ENCODE results near the gene COLGALT1. TPM values are rescaled to one million over a fixed set of nuclear protein-coding genes. Genes with fewer than 3 reads are reported as not detected.
"Not testable (repeated sequence)": the region's sequence is repeated elsewhere in the genome, so short reads cannot be mapped to it uniquely, and the experiment has no call there.

COLGALT1 gene
- total RNA-seq, 1 experiment from 2014 or later: 173 TPM

GRCh38 chr19:17532557-17532956, 22.9 kb upstream of the COLGALT1 start:
- DNase-seq (ENCODE audit: low spot score): no peak

GRCh38 chr19:17534767-17535166, 20.7 kb upstream of the COLGALT1 start:
- DNase-seq (ENCODE audit: low spot score): no peak

GRCh38 chr19:17536955-17537354, 18.5 kb upstream of the COLGALT1 start:
- no peak for DNase-seq (ENCODE audit: low spot score)

DNA sequence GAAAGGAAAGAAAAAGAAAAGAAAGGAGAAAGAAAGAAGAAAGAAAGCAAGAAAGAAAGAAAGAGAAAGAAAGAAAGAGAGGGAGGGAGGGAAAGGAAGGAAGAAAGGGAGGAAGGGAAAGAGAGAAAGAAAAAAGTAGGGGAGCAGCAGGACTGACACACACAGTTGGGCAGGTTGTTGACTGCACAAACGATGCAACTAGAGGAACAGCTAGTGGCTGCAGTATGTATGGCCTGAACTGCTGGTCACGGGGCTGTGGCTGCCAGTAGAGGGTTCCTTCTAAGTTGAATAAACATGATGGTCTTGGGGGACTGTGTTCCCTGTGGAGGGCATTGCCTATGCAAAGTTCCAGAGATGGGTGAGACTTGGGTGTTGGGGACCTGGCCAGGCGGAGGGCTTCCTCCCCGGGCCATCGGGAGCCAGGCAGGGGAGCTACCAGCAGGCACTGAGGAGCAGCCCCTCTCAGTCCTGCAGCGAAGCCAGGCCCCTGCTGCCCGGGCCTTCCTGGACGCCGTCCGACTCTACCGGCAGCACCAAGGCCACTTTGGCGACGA, 16.7 kb upstream of the COLGALT1 start:
- DNase-seq (ENCODE audit: low spot score): no peak

DNA sequence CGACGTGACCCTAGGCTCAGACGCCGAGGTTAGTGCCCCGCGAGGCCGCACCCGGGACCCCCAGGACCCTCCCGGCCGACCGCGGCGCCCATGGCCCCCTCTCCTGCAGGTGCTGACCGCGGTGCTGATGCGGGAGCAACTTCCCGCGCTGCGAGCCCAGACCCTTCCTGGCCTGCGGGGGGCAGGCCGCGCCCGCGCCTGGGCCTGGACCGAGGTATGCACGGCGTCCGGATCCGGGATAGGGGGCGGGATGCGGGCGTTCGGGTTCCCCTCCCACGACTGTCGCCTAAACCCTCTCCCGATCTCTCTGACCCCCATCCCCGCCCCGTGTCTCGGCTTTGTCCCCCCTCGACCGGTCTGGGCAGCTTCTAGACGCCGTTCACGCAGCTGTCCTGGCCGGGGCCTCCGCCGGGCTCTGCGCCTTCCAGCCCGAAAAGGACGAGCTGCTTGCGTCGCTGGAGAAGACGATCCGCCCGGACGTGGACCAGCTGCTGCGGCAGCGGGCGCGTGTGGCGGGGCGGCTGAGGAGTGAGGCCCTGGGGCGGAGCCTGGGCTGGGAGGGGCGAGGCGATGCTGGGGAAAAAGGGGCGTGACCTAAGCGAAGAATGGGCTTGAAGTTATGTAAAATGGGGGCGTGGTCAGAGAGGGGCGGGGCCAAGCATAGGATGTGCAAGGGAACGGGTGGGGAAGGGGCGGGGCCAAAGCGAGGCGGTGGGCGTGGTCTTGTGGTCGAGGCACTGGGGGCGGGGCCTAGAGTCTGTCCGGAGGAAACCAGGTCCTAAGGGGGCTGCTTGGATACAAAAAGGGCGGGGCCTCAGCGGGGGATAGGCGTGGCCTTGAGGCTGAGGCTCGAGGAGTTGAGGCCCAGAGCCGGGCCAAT, 16.0 kb upstream of the COLGALT1 start:
- DNase-seq (ENCODE audit: low spot score): peak; percentile 90

- no peak for DNase-seq (ENCODE audit: low spot score)
Observed at GRCh38 chr19:17540174-17540573, 15.3 kb upstream of the COLGALT1 start.

GRCh38 chr19:17541184-17541759, 14.2 kb upstream of the COLGALT1 start:
- DNase-seq (ENCODE audit: low spot score): no peak

DNA sequence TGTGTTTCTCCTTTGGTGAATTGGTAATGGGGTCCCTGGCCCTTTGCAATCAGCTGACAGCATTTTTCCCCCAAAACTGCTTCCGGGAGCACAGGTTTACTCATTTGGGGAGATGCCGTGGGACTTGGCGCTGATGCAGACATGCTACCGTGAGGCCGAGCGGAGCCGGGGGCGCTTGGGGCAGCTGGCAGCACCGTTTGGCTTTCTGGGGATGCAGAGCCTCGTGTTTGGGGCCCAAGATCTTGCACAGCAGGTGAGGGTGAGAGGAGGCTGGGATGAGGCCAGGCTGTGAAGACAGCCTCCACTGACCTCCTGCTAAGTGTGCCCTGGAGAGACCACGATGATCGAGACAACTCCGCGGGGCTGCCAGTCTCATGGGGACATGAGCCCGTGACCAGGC, 13.4 kb upstream of the COLGALT1 start:
- DNase-seq (ENCODE audit: low spot score): no peak

DNA sequence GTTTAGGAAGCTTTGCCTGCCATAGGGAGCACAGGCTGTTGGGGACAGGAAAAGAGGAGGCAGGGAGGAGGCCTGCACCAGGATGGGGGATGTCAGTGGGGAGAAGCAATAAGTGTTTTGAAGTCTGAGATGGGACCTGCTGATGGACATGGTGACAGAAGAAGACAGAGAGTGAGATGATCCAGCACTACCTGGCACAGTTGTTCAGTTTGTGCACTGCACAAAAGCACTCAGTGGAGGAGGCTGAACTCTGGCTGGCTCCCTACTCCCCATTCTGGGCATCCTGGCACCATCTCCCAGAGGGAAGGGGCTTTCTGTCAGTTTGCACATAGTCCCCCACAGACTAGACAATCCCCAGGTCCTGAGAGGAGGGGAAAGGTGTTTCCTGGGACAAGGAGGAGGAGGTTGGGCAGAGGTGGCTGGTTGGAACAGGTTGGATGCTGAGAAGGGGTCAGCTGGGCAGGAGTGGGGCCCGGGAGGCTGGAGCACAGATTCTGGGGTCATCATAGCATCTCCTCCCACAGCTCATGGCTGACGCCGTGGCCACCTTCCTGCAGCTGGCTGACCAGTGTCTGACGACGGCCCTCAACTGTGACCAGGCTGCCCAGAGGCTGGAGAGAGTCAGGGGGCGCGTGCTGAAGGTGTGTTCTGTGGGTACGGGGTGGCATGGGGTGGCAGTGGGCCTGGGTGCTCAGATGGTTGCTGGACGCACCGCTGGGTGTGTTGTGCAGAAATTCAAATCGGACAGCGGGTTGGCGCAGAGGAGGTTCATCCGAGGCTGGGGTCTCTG, 12.5 kb upstream of the COLGALT1 start:
- no peak for DNase-seq (ENCODE audit: low spot score)

DNA sequence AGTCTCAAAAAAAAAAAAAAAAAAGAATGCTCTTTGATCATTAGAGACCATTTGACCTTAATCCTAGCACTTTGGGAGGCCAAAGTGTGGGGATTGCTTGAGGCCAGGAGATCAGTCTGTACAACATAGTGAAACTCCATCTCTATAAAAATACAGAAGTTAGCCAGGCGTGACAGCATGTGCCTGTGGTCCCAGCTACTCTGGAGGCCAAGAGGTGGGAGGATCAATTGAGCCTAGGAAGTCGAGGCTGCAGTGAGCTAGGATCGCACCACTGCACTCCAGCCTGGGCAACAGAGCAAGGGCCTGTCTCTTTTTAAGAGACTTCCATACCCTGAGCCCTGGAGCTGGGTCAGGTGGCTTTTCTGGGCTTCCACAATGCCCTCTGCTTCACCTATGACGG, 11.5 kb upstream of the COLGALT1 start:
- DNase-seq (ENCODE audit: low spot score): no peak

DNA sequence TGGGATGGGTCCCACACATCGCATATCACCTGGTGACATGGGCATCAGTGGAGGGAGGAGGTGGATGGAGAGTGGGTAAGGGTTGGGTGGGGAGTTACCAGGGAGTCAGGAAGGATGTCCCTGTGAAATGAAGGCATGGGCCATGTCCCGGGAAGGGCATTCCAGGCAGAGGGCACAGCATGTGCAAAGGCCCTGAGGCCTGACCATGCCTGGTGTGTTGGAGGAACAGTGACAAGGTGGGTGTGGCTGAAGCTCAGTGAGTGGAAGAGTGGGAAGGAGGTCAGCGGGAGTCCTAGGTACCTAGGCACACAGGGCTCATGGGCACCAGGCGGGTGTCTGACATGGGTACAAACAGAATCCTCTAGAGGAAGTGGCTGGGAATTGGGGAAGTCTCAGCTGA, 11.0 kb upstream of the COLGALT1 start:
- DNase-seq (ENCODE audit: low spot score): no peak

DNA sequence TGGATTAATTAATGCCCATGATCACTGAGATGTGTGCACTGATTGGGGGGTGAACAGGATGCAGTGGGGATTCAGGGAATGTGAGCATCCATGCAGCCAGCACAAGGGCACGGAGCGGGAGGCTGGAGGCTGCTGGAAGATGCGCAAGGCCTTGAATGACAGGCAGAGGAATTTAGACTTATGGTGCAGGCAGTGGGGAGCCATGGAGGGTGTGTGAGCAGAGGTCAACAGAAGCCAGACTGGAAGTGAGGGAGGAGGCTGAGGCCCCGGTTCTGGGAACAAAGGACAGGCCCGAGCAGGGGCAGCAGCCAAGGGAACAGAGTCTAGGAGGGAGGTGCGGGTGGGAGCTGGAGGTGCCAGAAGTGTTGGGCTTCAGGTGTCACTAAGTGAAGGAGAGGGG, 7.3 kb upstream of the COLGALT1 start:
- no peak for DNase-seq (ENCODE audit: low spot score)

DNA sequence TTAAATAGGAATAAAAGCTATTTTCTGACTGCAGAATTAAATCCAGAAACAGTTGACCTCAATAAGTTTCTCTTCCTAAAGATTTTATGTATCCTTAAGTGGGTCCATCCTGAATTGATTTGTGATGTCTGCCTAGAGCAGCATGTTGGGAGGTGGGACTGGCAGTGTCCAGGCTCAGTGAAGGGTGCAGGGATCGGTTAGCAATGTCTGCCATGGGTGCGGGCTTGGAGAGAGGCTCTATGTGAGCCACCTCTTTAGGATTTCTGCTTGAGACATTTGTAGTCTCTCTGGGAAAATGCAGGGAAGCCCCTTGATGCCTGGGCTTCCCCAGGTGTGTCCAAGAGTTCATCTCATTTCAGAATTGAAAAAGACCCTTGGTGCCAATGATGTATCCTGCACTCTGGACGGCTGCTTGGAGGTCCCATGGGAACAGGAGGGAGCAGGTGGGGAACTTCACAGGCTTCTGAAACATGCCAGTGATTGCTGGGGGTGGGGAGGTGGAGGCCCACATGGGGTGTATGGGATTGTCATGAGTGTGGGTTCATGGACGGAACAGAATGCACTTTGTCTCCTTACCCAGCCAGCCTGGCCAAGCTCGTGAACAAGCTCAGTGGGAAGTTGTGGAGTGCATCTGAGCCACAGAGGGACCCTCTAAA, 6.2 kb upstream of the COLGALT1 start:
- DNase-seq (ENCODE audit: low spot score): no peak

- DNase-seq (ENCODE audit: low spot score): no peak
Observed at GRCh38 chr19:17550076-17550667, 5.3 kb upstream of the COLGALT1 start.

DNA sequence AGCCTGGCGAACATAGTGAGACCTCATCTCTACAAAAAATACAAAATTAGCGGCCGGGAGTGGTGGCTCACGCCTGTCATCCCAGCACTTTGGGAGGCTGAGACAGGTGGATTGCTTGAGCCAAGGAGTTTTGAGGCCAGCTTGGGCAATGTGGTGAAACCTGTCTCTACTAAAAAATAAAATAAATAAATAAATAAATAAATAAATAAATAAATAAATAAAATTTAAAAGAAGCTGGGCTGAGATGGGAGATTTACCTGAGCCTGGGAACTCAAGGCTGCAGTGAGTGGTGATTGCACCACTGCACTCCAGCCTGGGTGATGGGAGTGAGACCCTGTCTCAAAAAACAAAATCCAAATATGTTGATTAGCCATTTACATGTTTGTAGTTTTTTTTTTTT, 2.7 kb upstream of the COLGALT1 start:
- DNase-seq (ENCODE audit: low spot score): not testable (repeated sequence)

- peak; percentile 76 for DNase-seq (ENCODE audit: low spot score)
Observed at GRCh38 chr19:17553256-17553655, 2.2 kb upstream of the COLGALT1 start.

DNA sequence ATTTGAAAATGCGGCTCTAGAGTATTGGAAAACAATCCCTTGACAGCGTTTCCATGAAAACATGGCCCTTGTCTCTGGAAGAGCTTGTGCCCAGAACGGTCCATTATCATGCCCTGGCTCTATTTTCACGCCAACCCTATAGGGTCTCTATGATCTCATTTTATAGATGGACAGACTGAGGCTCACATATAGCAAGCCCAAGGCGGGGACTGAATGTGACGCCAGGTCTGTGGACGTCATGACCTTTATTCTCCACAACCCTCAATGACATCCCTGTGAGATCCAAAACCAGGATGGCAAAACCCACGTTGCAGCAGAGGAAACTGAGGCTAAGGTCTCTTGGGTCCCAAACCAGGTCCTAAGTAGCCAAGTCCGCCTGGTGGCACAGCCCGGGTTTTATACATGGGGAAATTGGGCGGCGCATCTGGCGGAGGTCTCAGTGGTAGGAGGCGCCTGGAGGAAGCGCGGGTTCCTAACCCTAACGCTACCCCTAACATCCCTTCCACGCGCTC, 425 bp upstream of the COLGALT1 start:
- no peak for DNase-seq (ENCODE audit: low spot score)

DNA sequence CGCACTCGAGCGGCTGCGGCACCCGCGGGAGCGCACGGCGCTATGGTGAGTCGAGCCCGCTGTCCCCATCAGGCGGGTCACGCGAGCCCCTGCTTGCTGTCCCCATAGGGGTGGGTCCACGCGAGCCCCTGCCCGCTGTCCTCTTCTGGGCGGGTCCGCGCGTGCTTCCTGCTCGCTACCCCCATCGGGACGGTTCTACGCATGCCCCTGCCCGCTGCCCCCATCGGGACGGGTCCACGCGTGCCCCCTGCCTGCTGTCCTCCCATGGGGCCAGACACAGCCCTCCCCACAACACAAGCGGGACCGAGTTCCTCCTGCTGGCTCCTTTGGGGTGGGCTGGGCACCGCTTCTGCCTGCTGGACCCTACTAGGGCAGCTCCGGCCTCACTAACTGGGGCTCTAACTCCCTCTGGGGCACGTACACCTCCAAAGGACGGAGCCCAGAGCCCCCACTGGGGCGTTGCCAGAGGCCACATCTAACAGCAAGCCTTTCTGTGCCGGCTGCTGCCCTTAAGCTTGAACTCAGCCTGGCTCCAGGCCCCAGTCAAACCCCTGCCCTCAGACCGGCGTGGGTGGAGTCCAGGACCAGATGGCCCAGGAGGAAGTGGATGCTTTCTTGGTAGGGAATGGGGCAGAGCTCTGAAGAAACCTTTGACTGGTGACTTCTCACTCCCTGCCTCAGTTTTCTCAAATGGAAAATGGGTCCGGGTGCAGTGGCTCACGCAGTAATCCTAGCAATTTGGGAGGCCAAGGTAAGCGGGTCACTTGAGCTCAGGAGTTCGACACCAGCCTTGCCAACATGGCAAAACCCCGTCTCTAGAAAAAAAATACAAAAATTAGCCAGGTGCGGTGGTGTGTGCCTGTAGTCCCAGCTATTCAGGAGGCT, 722 bp downstream of the COLGALT1 start:
- peak; percentile 65 for DNase-seq (ENCODE audit: low spot score)

GRCh38 chr19:17556995-17557394, 1.5 kb downstream of the COLGALT1 start:
- no peak for DNase-seq (ENCODE audit: low spot score)

DNA sequence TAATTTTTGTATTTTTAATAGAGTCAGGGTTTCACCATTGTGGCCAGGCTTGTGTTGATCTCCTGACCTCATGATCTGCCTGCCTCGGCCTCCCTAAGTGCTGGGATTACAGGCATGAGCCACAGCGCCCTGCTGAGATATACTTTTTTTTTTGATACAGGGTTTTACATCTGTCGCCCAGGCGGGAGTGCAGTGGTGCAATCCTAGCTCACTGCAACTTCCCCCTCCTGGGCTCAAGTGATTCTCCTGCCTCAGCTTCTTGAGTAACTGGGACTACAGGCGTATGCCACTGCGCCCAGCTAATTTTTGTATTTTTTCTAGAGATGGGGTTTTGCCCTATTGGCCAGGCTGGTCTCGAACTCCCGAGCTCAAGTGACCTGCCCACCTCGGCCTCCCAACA, 2.0 kb downstream of the COLGALT1 start:
- no peak for DNase-seq (ENCODE audit: low spot score)
